ENCODE data around the gene TAF9B.

- TF ChIP-seq CTCF (IDR thresholded peaks at IDR 0.05) (no peak), POLR2A (IDR thresholded peaks at IDR 0.05) (no peak)
Observed at GRCh38 chrX:78118628-78119027, 20.8 kb downstream of the TAF9B start.

All from adrenal gland (tissue), 5 donors.